ENCODE data around the gene DGKH.
"Not testable (repeated sequence)": the region's sequence is repeated elsewhere in the genome, so short reads cannot be mapped to it uniquely, and the experiment has no call there.

DGKH gene

GRCh38 chr13:42221121-42221765 is 172.8 kb downstream of the DGKH start:
- Histone ChIP-seq H3K27me3 (ENCODE audit: control insufficient read depth, insufficient read depth, low read length) (no peaks in the 10 kb centered on the region), H3K4me3 (ENCODE audit: low read length) (no peak overlapping the region), H3K4me1 (ENCODE audit: control insufficient read depth, insufficient read depth, low read length) (no peaks in the 10 kb centered on the region), H3K9me3 (ENCODE audit: control insufficient read depth, insufficient read depth, low read length) (no peaks in the 10 kb centered on the region), H3K27ac (ENCODE audit: low read length) (no peak overlapping the region), H3K36me3 (ENCODE audit: control insufficient read depth, insufficient read depth, low read length) (no peaks in the 10 kb centered on the region)
- no CpG with 5 or more reads among the region's 4 CpGs for WGBS (ENCODE audit: insufficient coverage, insufficient read length)
- DNase-seq (ENCODE audit: low read depth, low spot score), result no peak

DNA sequence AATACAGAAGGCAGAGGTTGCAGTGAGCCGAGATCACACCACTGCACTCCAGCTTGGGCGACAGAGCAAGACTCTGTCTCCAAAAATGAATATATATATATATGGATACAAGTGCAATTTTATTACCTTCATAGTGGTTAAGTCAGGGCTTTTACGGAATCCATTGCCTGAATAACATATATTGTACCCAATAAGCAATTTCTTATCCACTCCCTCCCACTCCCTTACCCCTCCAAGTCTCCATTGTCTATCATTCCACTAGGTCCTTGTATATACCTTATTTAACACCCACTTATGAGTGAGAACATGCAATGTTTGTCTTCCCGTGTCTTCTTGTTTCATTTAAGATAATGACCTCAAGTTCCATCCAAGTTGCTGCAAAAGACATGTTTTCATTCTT is 175.2 kb downstream of the DGKH start:
- DNase-seq (ENCODE audit: low read depth, low spot score), result no peak
- no peak overlapping the region for H3K4me3 ChIP-seq (ENCODE audit: low read length)
- no peaks in the 10 kb centered on the region for H3K27me3 ChIP-seq (ENCODE audit: control insufficient read depth, insufficient read depth, low read length)
- H3K4me1 ChIP-seq (ENCODE audit: control insufficient read depth, insufficient read depth, low read length), result no peaks in the 10 kb centered on the region
- WGBS (ENCODE audit: insufficient coverage, insufficient read length), result no CpG with 5 or more reads among the region's 4 CpGs
- H3K27ac ChIP-seq (ENCODE audit: low read length), result no peak overlapping the region
- H3K36me3 ChIP-seq (ENCODE audit: control insufficient read depth, insufficient read depth, low read length), result no peaks in the 10 kb centered on the region
- no peaks in the 10 kb centered on the region for H3K9me3 ChIP-seq (ENCODE audit: control insufficient read depth, insufficient read depth, low read length)

- no peaks in the 10 kb centered on the region for H3K4me1 ChIP-seq (ENCODE audit: control insufficient read depth, insufficient read depth, low read length)
- no peaks in the 10 kb centered on the region for H3K36me3 ChIP-seq (ENCODE audit: control insufficient read depth, insufficient read depth, low read length)
- no peak overlapping the region for H3K4me3 ChIP-seq (ENCODE audit: low read length)
- no peak for DNase-seq (ENCODE audit: low read depth, low spot score)
- no CpG with 5 or more reads among the region's 2 CpGs for WGBS (ENCODE audit: insufficient coverage, insufficient read length)
- H3K9me3 ChIP-seq (ENCODE audit: control insufficient read depth, insufficient read depth, low read length), result no peaks in the 10 kb centered on the region
- no peaks in the 10 kb centered on the region for H3K27me3 ChIP-seq (ENCODE audit: control insufficient read depth, insufficient read depth, low read length)
- H3K27ac ChIP-seq (ENCODE audit: low read length), result no peak overlapping the region
Observed at GRCh38 chr13:42225051-42225450, 176.6 kb downstream of the DGKH start.

DNA sequence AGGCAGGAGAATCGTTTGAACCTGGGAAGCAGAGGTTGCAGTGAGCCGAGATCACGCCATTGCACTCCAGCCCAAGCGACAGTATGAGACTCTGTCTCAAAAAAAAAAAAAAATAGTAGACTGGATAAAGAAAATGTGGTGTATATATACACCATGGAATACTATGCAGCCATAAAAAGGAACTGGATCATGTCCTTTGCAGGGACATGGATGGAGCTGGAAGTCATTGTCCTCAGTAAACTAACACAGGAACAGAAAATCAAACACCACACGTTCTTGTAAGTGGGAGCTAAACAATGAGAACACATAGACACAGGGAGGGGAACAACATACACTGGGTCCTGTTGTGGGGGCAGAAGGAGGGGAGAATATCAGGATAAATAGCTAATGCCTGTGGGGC is 178.3 kb downstream of the DGKH start:
- not testable (repeated sequence) for H3K36me3 ChIP-seq (ENCODE audit: control insufficient read depth, insufficient read depth, low read length); H3K27ac ChIP-seq (ENCODE audit: low read length); H3K4me3 ChIP-seq (ENCODE audit: low read length); H3K4me1 ChIP-seq (ENCODE audit: control insufficient read depth, insufficient read depth, low read length); DNase-seq (ENCODE audit: low read depth, low spot score); H3K9me3 ChIP-seq (ENCODE audit: control insufficient read depth, insufficient read depth, low read length); H3K27me3 ChIP-seq (ENCODE audit: control insufficient read depth, insufficient read depth, low read length)
- no CpG with 5 or more reads among the region's 5 CpGs for WGBS (ENCODE audit: insufficient coverage, insufficient read length)

DNA sequence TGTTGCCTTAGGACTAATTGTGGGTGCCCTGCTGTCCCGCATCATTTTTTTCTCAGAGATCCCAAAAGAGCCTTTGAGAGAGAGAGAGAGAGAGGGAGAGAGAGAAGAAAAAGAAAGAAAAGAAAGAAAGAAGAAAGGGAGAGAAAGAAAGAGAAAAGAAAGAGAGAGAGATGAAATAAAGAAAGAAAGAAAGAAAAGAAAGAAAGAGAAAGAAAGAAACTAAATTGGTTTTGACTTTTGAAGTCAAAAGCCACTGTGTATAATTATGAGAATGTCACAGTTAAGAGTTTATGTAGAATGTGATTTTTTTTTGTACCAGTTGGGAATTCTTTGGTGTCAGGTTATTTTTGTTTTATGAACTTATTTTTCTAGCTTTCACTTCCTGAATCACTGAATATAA is 180.1 kb downstream of the DGKH start:
- whole genome bisulfite sequencing (ENCODE audit: insufficient coverage, insufficient read length), result no CpG with 5 or more reads among the region's 1 CpG
- H3K27me3 ChIP-seq (ENCODE audit: control insufficient read depth, insufficient read depth, low read length), result no peaks in the 10 kb centered on the region
- H3K36me3 ChIP-seq (ENCODE audit: control insufficient read depth, insufficient read depth, low read length), result no peaks in the 10 kb centered on the region
- H3K4me1 ChIP-seq (ENCODE audit: control insufficient read depth, insufficient read depth, low read length), result no peaks in the 10 kb centered on the region
- no peak overlapping the region for H3K4me3 ChIP-seq (ENCODE audit: low read length)
- DNase-seq (ENCODE audit: low read depth, low spot score), result no peak
- H3K27ac ChIP-seq (ENCODE audit: low read length), result no peak overlapping the region
- no peaks in the 10 kb centered on the region for H3K9me3 ChIP-seq (ENCODE audit: control insufficient read depth, insufficient read depth, low read length)

GRCh38 chr13:42229287-42229686 is 180.8 kb downstream of the DGKH start:
- Histone ChIP-seq H3K4me1 (ENCODE audit: control insufficient read depth, insufficient read depth, low read length) (no peaks in the 10 kb centered on the region), H3K27ac (ENCODE audit: low read length) (no peak overlapping the region), H3K27me3 (ENCODE audit: control insufficient read depth, insufficient read depth, low read length) (no peaks in the 10 kb centered on the region), H3K36me3 (ENCODE audit: control insufficient read depth, insufficient read depth, low read length) (no peaks in the 10 kb centered on the region), H3K4me3 (ENCODE audit: low read length) (no peak overlapping the region), H3K9me3 (ENCODE audit: control insufficient read depth, insufficient read depth, low read length) (no peaks in the 10 kb centered on the region)
- DNase-seq (ENCODE audit: low read depth, low spot score), result no peak
- WGBS (ENCODE audit: insufficient coverage, insufficient read length), result no CpG with 5 or more reads among the region's 3 CpGs

DNA sequence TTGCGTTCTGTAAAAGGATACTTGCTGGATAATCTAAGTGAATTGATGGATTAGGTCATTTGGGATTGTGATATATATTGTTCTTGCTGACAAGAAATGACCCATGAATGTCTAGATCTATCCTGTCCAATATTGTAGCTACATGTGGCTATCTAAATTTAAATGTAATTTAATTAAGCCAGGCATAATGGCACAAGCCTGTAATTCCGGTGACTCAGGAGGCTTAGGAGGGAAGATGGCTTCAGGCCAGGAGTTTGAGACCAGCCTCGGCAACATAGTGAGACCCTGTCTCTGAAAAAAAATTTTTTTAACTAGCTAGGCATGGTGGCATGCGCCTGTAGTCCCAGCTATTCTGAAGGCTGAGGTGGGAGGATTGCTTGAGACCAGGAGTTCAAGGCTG is 184.2 kb downstream of the DGKH start:
- no peaks in the 10 kb centered on the region for H3K9me3 ChIP-seq (ENCODE audit: control insufficient read depth, insufficient read depth, low read length)
- DNase-seq (ENCODE audit: low read depth, low spot score), result no peak
- H3K27me3 ChIP-seq (ENCODE audit: control insufficient read depth, insufficient read depth, low read length), result no peaks in the 10 kb centered on the region
- no peak overlapping the region for H3K4me3 ChIP-seq (ENCODE audit: low read length)
- H3K4me1 ChIP-seq (ENCODE audit: control insufficient read depth, insufficient read depth, low read length), result no peaks in the 10 kb centered on the region
- WGBS (ENCODE audit: insufficient coverage, insufficient read length), result no CpG with 5 or more reads among the region's 4 CpGs
- no peak overlapping the region for H3K27ac ChIP-seq (ENCODE audit: low read length)
- H3K36me3 ChIP-seq (ENCODE audit: control insufficient read depth, insufficient read depth, low read length), result no peaks in the 10 kb centered on the region

DNA sequence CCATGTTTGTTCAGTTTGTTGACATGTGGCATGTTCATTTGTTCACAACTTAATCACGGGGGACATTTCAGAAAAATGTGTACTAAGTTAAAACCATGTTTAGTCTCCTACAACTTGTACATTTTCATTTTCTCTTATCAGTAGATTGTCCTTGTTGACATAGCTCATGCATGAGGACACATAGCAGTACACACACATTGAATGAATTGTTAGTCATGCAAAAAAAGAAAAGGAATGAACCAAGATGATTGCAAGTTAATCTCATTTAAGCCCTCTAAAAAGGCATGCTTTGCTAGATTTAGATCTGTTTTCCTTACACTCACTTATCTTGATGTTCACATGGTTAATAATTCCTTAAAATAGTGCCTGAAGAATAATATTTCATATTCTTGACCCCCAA is 185.3 kb downstream of the DGKH start:
- WGBS (ENCODE audit: insufficient coverage, insufficient read length), result no CpG with 5 or more reads among the region's 1 CpG

GRCh38 chr13:42239161-42239560 is 190.7 kb downstream of the DGKH start:
- WGBS (ENCODE audit: insufficient coverage, insufficient read length), result no CpG with 5 or more reads among the region's 1 CpG
- no peak for DNase-seq (ENCODE audit: low read depth, low spot score)
- Histone ChIP-seq H3K36me3 (ENCODE audit: control insufficient read depth, insufficient read depth, low read length) (no peaks in the 10 kb centered on the region), H3K27me3 (ENCODE audit: control insufficient read depth, insufficient read depth, low read length) (no peaks in the 10 kb centered on the region), H3K9me3 (ENCODE audit: control insufficient read depth, insufficient read depth, low read length) (no peaks in the 10 kb centered on the region), H3K4me3 (ENCODE audit: low read length) (no peak overlapping the region), H3K4me1 (ENCODE audit: control insufficient read depth, insufficient read depth, low read length) (no peaks in the 10 kb centered on the region), H3K27ac (ENCODE audit: low read length) (no peak overlapping the region)

More for the DNA sequence above, 185.3 kb downstream of the DGKH start:
- Histone ChIP-seq H3K36me3 (ENCODE audit: control insufficient read depth, insufficient read depth, low read length) (no peaks in the 10 kb centered on the region), H3K9me3 (ENCODE audit: control insufficient read depth, insufficient read depth, low read length) (no peaks in the 10 kb centered on the region), H3K4me3 (ENCODE audit: low read length) (no peak overlapping the region), H3K4me1 (ENCODE audit: control insufficient read depth, insufficient read depth, low read length) (no peaks in the 10 kb centered on the region), H3K27me3 (ENCODE audit: control insufficient read depth, insufficient read depth, low read length) (no peaks in the 10 kb centered on the region), H3K27ac (ENCODE audit: low read length) (no peak overlapping the region)
- DNase-seq (ENCODE audit: low read depth, low spot score), result no peak

GRCh38 chr13:42239644-42240043 is 191.2 kb downstream of the DGKH start:
- Histone ChIP-seq H3K36me3 (ENCODE audit: control insufficient read depth, insufficient read depth, low read length) (no peaks in the 10 kb centered on the region), H3K9me3 (ENCODE audit: control insufficient read depth, insufficient read depth, low read length) (no peaks in the 10 kb centered on the region), H3K4me3 (ENCODE audit: low read length) (no peak overlapping the region), H3K4me1 (ENCODE audit: control insufficient read depth, insufficient read depth, low read length) (no peaks in the 10 kb centered on the region), H3K27me3 (ENCODE audit: control insufficient read depth, insufficient read depth, low read length) (no peaks in the 10 kb centered on the region), H3K27ac (ENCODE audit: low read length) (no peak overlapping the region)
- DNase-seq (ENCODE audit: low read depth, low spot score), result no peak

DNA sequence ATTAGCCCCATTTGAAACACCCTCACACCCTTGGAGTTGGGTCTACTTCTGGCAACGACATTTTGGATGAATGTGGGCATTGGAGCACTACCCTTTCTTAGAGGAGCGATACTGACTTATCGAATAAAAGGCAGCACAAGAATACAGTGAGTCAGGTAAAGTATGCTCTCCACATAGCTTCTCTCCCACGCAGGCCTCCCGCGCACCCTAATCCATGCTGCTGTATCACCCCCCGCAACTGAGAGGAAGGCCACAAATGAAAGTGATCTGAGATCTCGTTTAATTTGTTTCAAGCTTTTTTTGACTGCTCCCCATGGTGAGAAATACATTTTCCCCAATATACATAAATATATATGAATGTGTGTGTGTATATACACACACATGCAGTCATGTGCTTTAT is 198.1 kb downstream of the DGKH start:
- Histone ChIP-seq H3K27me3 (ENCODE audit: control insufficient read depth, insufficient read depth, low read length) (no peaks in the 10 kb centered on the region), H3K36me3 (ENCODE audit: control insufficient read depth, insufficient read depth, low read length) (no peaks in the 10 kb centered on the region), H3K27ac (ENCODE audit: low read length) (no peak overlapping the region), H3K4me1 (ENCODE audit: control insufficient read depth, insufficient read depth, low read length) (no peaks in the 10 kb centered on the region), H3K9me3 (ENCODE audit: control insufficient read depth, insufficient read depth, low read length) (no peaks in the 10 kb centered on the region), H3K4me3 (ENCODE audit: low read length) (no peak overlapping the region)
- no CpG with 5 or more reads among the region's 8 CpGs for WGBS (ENCODE audit: insufficient coverage, insufficient read length)
- no peak for DNase-seq (ENCODE audit: low read depth, low spot score)

All from iPS DF 6.9 (cell line).